GM23248 (cell line): ENCODE data around the gene AOPEP. TPM values are rescaled to one million over a fixed set of nuclear protein-coding genes. Genes with fewer than 3 reads are reported as not detected.

Experiments used
- DNase-seq: peaks from one replicate; pipeline ENCODE4 v3.0.0-alpha.2; 2015
- H2AFZ ChIP-seq: fragments of 200-600 bp; sonication (generic); 2 replicates; pipeline ENCODE4 v1.6.1; 2016; ENCODE audit warnings: antibody characterized with exemption
- H3F3A ChIP-seq: fragments of 200-600 bp; sonication (generic); 2 replicates; pipeline ENCODE4 v1.6.1; 2016; ENCODE audit warnings: mild to moderate bottlenecking, antibody characterized with exemption, mixed run types; ENCODE audit not compliant: insufficient read depth
- H3K27ac ChIP-seq: fragments of 200-600 bp; sonication (generic); 2 replicates; pipeline ENCODE4 v1.5.1; 2016; ENCODE audit warnings: mild to moderate bottlenecking
- H3K27me3 ChIP-seq: fragments of 200-600 bp; sonication (generic); replicated peaks from 2 replicates; pipeline ENCODE4 v1.6.1; 2016; ENCODE audit warnings: mild to moderate bottlenecking; ENCODE audit not compliant: insufficient read depth
- H3K36me3 ChIP-seq: fragments of 200-600 bp; sonication (generic); 2 replicates; pipeline ENCODE4 v1.6.1; 2016; ENCODE audit warnings: low read depth, mild to moderate bottlenecking
- H3K4me1 ChIP-seq: fragments of 200-600 bp; sonication (generic); 2 replicates; pipeline ENCODE4 v1.6.1; 2016; ENCODE audit warnings: mild to moderate bottlenecking; ENCODE audit not compliant: insufficient read depth
- H3K4me2 ChIP-seq: fragments of 200-600 bp; sonication (generic); one replicate; pipeline ENCODE4 v1.6.1; 2016; ENCODE audit warnings: mild to moderate bottlenecking; ENCODE audit not compliant: unreplicated experiment
- H3K4me3 ChIP-seq: fragments of 200-600 bp; sonication (generic); 2 replicates; pipeline ENCODE4 v1.5.1; 2016; ENCODE audit warnings: mild to moderate bottlenecking
- H3K79me2 ChIP-seq: fragments of 200-600 bp; sonication (generic); 2 replicates; pipeline ENCODE4 v1.6.1; 2016; ENCODE audit warnings: mild to moderate bottlenecking; ENCODE audit not compliant: insufficient read depth
- H3K9ac ChIP-seq: fragments of 200-600 bp; sonication (generic); 2 replicates; pipeline ENCODE4 v1.6.1; 2016; ENCODE audit warnings: mild to moderate bottlenecking
- H3K9me2 ChIP-seq: fragments of 200-600 bp; sonication (generic); 2 replicates; pipeline ENCODE4 v1.6.1; 2016; ENCODE audit warnings: mixed run types, mild to moderate bottlenecking, moderate library complexity; ENCODE audit not compliant: insufficient read depth
- H3K9me3 ChIP-seq: fragments of 200-600 bp; sonication (generic); one replicate; pipeline ENCODE4 v1.6.1; 2017; ENCODE audit warnings: low read depth
- H4K20me1 ChIP-seq: fragments of 200-600 bp; sonication (generic); 2 replicates; pipeline ENCODE4 v1.6.0; 2016; ENCODE audit not compliant: insufficient read depth
- EZH2 ChIP-seq: fragments of 200-600 bp; sonication (generic); IDR thresholded peaks from 2 replicates; pipeline ENCODE4 v1.6.1; 2018; ENCODE audit warnings: antibody characterized with exemption, mild to moderate bottlenecking; ENCODE audit not compliant: insufficient read depth, poor library complexity, severe bottlenecking
- EZH2phosphoT487 ChIP-seq: fragments of 200-600 bp; sonication (generic); IDR thresholded peaks from 2 replicates; pipeline ENCODE4 v1.6.1; 2018; ENCODE audit warnings: antibody characterized with exemption, moderate library complexity, mild to moderate bottlenecking, low read depth; ENCODE audit not compliant: insufficient read depth
- WGBS, 2 experiments: methylation state at CpG; one replicate each; pipeline ENCODE4 v1.1.6; 2015 to 2017; ENCODE audit warnings: low lambda C conversion rate in 2 of 2, low coverage in 1 of 2; ENCODE audit errors: missing lambda C conversion rate in 2 of 2; 5-methylcytosine and 5-hydroxymethylcytosine counted together
- in situ Hi-C: fragments of 300-500 bp; cut with MboI; formaldehyde crosslinking; loops from 2 replicates; pipeline ENCODE4 v1.15.0; 2020
- polyA plus RNA-seq: library from polyadenylated mRNA; unstranded; fragments of >200 nt; fragmentation: Nextera tagmentation; extraction: Ambion mirVana; gene quantifications from 2 replicates; pipeline ENCODE4 v1.2.1, GENCODE V29; 2016
- total RNA-seq: library from RNA; depleted of rRNA; stranded (reverse); fragments of >200 nt; shearing (Covaris generic); gene quantifications from 2 replicates; pipeline ENCODE4 v1.2.3, GENCODE V29; 2014

AOPEP gene
- total and polyA plus RNA-seq, 2 experiments from 2014 or later: 90.0 to 120 TPM

DNA sequence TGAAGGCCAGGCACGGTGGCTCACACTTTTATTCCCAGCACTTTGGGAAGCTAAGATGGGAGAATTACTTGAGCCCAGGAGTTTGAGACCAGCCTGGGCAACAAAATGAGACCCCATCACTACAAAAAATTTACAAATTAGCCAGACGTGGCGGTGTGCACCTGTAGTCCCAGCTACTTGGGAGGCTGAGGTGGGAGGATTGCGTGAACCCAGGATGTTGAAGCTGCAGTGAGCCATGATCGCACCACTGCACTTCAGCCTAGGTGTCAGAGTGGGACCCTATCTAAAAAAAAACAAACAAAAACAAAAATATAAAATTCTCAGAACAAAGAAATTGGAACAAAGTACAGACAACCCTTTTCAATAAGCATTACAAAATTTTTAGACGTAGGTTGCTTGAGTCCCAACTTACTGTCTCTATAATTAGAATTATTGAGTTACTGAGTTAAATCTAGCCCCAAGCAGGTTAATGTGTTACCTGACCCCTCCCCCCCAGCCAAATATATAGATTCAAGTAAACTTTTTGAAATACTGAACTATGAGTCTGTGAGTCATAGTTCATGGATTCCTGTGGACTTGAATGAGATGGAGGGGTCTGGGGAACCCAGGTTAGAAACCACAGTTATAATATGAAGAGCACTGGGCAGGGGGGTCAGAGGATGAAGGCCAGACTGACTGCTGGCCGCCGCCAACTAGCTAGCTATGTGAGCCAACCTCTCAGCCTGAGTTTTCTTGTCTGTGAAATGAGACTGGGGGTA lies 173.1 kb downstream of the AOPEP start:
- Histone ChIP-seq H3K9ac (peak overlapping the region; percentile 74), H3K4me3 (peak overlapping the region; percentile 59), H3F3A (peaks cover 50% of the 10 kb centered on the region), H3K4me1 (peaks cover 55% of the 10 kb centered on the region), H4K20me1 (no peaks in the 10 kb centered on the region), H3K27ac (peak overlapping the region; percentile 94), H3K36me3 (no peaks in the 10 kb centered on the region), H3K4me2 (peak overlapping the region; percentile 75), H3K9me3 (no peaks in the 10 kb centered on the region), H3K79me2 (peaks cover 12% of the 10 kb centered on the region; the same call in 1 of the 2 replicates), H3K9me2 (no peaks in the 10 kb centered on the region), H2AFZ (no peak overlapping the region), H3K27me3 (no peaks in the 10 kb centered on the region)
- peak; percentile 32 for DNase-seq
- in situ Hi-C loops: no loop called here
- 97 to 98% methylated on average over 8 of the region's 8 CpGs for WGBS, 2 experiments
- no peak for TF ChIP-seq EZH2
- no peak for TF ChIP-seq EZH2phosphoT487

DNA sequence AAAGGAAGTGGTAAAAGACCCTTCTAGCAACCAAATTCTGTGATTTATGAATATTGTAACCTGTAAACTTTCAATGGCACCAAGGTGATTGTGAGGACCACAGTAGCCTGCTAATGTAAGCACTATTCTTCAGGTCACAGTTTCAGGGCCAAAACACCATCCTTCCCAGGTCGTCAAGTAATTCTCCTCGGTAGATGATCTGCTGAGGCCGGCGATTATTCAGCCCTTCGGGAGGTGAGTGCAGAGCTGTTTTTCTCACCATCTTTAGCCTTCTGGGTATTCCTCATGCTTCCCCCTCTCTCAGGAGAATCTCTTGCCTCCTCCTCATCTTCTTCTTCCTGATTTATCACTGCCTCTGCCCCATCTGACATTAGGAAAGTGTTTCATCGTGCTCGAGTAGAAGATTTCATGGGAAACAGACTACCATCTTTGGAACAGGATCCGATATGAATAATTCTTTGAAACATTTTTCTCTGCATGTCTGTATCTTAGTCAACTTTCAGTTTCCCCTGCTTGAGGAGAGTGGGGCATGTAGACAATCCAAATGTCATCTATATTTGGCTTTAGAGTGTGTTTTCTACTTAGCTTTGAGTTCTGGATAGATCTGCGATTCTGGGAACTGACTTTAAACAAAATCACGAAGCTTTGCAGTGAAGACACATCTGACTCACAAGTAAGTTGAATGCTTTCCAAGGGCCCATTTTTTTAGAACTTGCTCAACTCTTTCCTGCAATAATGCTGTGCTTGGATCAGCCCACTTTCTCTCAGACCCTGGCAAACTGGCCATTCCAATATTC lies 173.9 kb downstream of the AOPEP start:
- DNase-seq: peak; percentile 94
- Histone ChIP-seq H2AFZ (peak overlapping the region; percentile 64), H3K4me1 (peaks cover 62% of the 10 kb centered on the region), H3K27ac (peak overlapping the region; percentile 94), H4K20me1 (no peaks in the 10 kb centered on the region), H3K79me2 (peaks cover 16% of the 10 kb centered on the region; the same call in 1 of the 2 replicates), H3K36me3 (no peaks in the 10 kb centered on the region), H3K9me3 (no peaks in the 10 kb centered on the region), H3F3A (peaks cover 58% of the 10 kb centered on the region), H3K27me3 (no peaks in the 10 kb centered on the region), H3K9ac (peak overlapping the region; percentile 74), H3K4me3 (peak overlapping the region; percentile 59), H3K4me2 (peak overlapping the region; percentile 75), H3K9me2 (no peaks in the 10 kb centered on the region)
- no peak for TF ChIP-seq EZH2
- TF ChIP-seq EZH2phosphoT487: no peak
- 2 to 4% methylated on average over 10 of the region's 10 CpGs for WGBS, 2 experiments
- in situ Hi-C loops: no loop called here

DNA sequence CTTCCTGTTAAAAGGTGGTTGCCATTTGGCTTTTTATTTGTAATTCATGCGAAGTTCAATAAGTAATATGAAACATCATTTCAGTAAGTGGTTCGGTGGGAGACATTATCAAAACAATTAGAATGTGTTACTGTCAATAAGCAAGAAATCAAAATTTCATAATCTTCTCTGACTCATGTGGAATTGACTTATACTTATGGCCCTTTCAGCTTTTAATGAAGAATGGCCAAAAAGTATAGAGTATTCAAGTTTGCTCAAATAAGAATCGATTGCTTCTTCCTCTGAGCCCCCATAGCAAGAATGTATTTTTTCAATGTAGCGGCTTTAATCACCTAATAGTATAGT lies 174.5 kb downstream of the AOPEP start:
- H3K79me2 ChIP-seq: peaks cover 22% of the 10 kb centered on the region
- H3F3A ChIP-seq: peaks cover 64% of the 10 kb centered on the region
- no peaks in the 10 kb centered on the region for H3K36me3 ChIP-seq
- peaks cover 68% of the 10 kb centered on the region for H3K4me1 ChIP-seq
- no peak for DNase-seq
- H3K27me3 ChIP-seq: no peaks in the 10 kb centered on the region
- 0 to 2% methylated on average over 4 of the region's 4 CpGs for WGBS, 2 experiments
- no peaks in the 10 kb centered on the region for H3K9me3 ChIP-seq
- in situ Hi-C loops: no loop called here
- peak overlapping the region; percentile 59 for H3K4me3 ChIP-seq
- no peak overlapping the region for H2AFZ ChIP-seq
- H4K20me1 ChIP-seq: no peaks in the 10 kb centered on the region
- H3K27ac ChIP-seq: peak overlapping the region; percentile 94
- no peaks in the 10 kb centered on the region for H3K9me2 ChIP-seq
- H3K9ac ChIP-seq: no peak overlapping the region
- no peak for TF ChIP-seq EZH2phosphoT487
- no peak for TF ChIP-seq EZH2
- peak overlapping the region; percentile 75 for H3K4me2 ChIP-seq

DNA sequence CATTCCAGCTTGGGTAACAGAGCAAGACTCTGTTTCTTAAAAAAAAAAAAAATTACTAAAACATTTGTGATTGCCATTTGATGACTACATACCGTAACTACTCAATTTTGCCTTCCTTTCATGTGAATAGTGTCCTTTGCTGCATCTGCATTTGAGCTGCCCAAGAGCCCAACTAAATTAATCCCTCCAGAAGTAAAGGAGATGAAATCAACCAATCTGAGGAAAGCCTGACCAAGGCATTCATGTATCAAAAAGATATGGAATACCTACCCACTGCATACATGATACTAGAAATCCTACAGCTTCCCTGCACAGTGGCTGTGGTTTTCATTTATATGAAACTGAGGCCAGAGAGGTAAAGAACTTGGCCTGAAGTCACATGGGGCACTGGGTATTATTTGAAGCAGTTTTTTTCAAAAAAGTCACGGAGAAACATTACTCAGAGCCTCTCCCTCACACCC lies 177.5 kb downstream of the AOPEP start:
- Histone ChIP-seq H3K27ac (peak overlapping the region; percentile 79), H3K9me2 (no peaks in the 10 kb centered on the region), H3K4me3 (peak overlapping the region; percentile 65), H4K20me1 (no peaks in the 10 kb centered on the region), H3K4me2 (peak overlapping the region; percentile 93), H3K9ac (peak overlapping the region; percentile 66), H3K9me3 (no peaks in the 10 kb centered on the region), H3K27me3 (no peaks in the 10 kb centered on the region), H3F3A (peaks cover 61% of the 10 kb centered on the region), H3K79me2 (peaks cover 38% of the 10 kb centered on the region), H3K36me3 (no peaks in the 10 kb centered on the region), H3K4me1 (peaks cover 62% of the 10 kb centered on the region), H2AFZ (no peak overlapping the region)
- TF ChIP-seq EZH2phosphoT487 (no peak), EZH2 (no peak)
- in situ Hi-C loops: no loop called here
- DNase-seq: peak; percentile 91
- 0 to 3% methylated on average over 2 of the region's 2 CpGs for WGBS, 2 experiments
